ENCODE measurements around the gene AURKAIP1. TPM values are rescaled to one million over a fixed set of nuclear protein-coding genes. Genes with fewer than 3 reads are reported as not detected.
"Not testable (repeated sequence)": the region's sequence is repeated elsewhere in the genome, so short reads cannot be mapped to it uniquely, and the experiment has no call there.

The AURKAIP1 gene
- total and polyA plus RNA-seq, 4 donors: 43.5 to 208 (median 168) TPM

GRCh38 chr1:1371746-1372711 is 3.0 kb downstream of the AURKAIP1 start:
- ATAC-seq (ENCODE audit: insufficient read depth, low FRiP score) (peak; percentile 45), DNase-seq (peak; percentile 47 to 66 (median 47))
- peak overlapping the region in 1 of 2 donors; percentile 6 for H3K27ac ChIP-seq (ENCODE audit: low read depth in 1 of 2, low read length in 1 of 2)
- H3K4me3 ChIP-seq: no peak overlapping the region
- no peak overlapping the region for H3K9ac ChIP-seq (ENCODE audit: insufficient read depth in 1 of 2, low read length in 2 of 2)
- H3K4me1 ChIP-seq (ENCODE audit: control insufficient read depth in 5 of 5, insufficient read depth in 5 of 5, low read length in 5 of 5): peaks cover 0 to 17% (median 7%) of the 10 kb centered on the region in 5 donors
- H3K27me3 ChIP-seq (ENCODE audit: control insufficient read depth in 3 of 3, insufficient read depth in 3 of 3, low read length in 2 of 3): no peaks in the 10 kb centered on the region
- peaks cover 0 to 7% (median 0%) of the 10 kb centered on the region in 4 donors for H3K36me3 ChIP-seq (ENCODE audit: control insufficient read depth in 4 of 4, insufficient read depth in 4 of 4, low read length in 4 of 4)
- H3K9me3 ChIP-seq (ENCODE audit: control insufficient read depth in 4 of 4, insufficient read depth in 3 of 4, low read length in 3 of 4): no peaks in the 10 kb centered on the region
- WGBS, 2 donors: 30 to 33% methylated on average over 26 of the region's 26 CpGs
- TF ChIP-seq CTCF (IDR thresholded peaks at IDR 0.05; ENCODE audit: control extremely low read depth, extremely low read depth): peak; percentile 59

GRCh38 chr1:1371364-1371745 is 3.7 kb downstream of the AURKAIP1 start:
- TF ChIP-seq CTCF (IDR thresholded peaks at IDR 0.05; ENCODE audit: control extremely low read depth, extremely low read depth): no peak
- Histone ChIP-seq H3K9ac (ENCODE audit: insufficient read depth in 1 of 2, low read length in 2 of 2) (no peak overlapping the region), H3K27me3 (ENCODE audit: control insufficient read depth in 3 of 3, insufficient read depth in 3 of 3, low read length in 2 of 3) (no peaks in the 10 kb centered on the region), H3K9me3 (ENCODE audit: control insufficient read depth in 4 of 4, insufficient read depth in 3 of 4, low read length in 3 of 4) (no peaks in the 10 kb centered on the region), H3K27ac (ENCODE audit: low read depth in 1 of 2, low read length in 1 of 2) (no peak overlapping the region), H3K4me1 (ENCODE audit: control insufficient read depth in 5 of 5, insufficient read depth in 5 of 5, low read length in 5 of 5) (peaks cover 0 to 17% (median 7%) of the 10 kb centered on the region in 5 donors), H3K4me3 (no peak overlapping the region), H3K36me3 (ENCODE audit: control insufficient read depth in 4 of 4, insufficient read depth in 4 of 4, low read length in 4 of 4) (peaks cover 0 to 7% (median 0%) of the 10 kb centered on the region in 4 donors)
- ATAC-seq (ENCODE audit: insufficient read depth, low FRiP score) (no peak), DNase-seq (no peak)
- WGBS, 2 donors: 21 to 44% methylated on average over 12 of the region's 12 CpGs

- Histone ChIP-seq H3K4me3 (no peak overlapping the region), H3K36me3 (ENCODE audit: control insufficient read depth in 4 of 4, insufficient read depth in 4 of 4, low read length in 4 of 4) (peaks cover 0 to 7% (median 0%) of the 10 kb centered on the region in 4 donors), H3K9me3 (ENCODE audit: control insufficient read depth in 4 of 4, insufficient read depth in 3 of 4, low read length in 3 of 4) (no peaks in the 10 kb centered on the region), H3K27me3 (ENCODE audit: control insufficient read depth in 3 of 3, insufficient read depth in 3 of 3, low read length in 2 of 3) (no peaks in the 10 kb centered on the region), H3K9ac (ENCODE audit: insufficient read depth in 1 of 2, low read length in 2 of 2) (no peak overlapping the region), H3K27ac (ENCODE audit: low read depth in 1 of 2, low read length in 1 of 2) (no peak overlapping the region), H3K4me1 (ENCODE audit: control insufficient read depth in 5 of 5, insufficient read depth in 5 of 5, low read length in 5 of 5) (peaks cover 0 to 17% (median 5%) of the 10 kb centered on the region in 5 donors)
- TF ChIP-seq CTCF (IDR thresholded peaks at IDR 0.05; ENCODE audit: control extremely low read depth, extremely low read depth): no peak
- ATAC-seq (ENCODE audit: insufficient read depth, low FRiP score) (no peak), DNase-seq (no peak)
- WGBS, 2 donors: 79 to 80% methylated on average over 16 of the region's 16 CpGs
Observed at GRCh38 chr1:1370771-1371300, 4.2 kb downstream of the AURKAIP1 start.

GRCh38 chr1:1370094-1370493 is 4.9 kb downstream of the AURKAIP1 start:
- H3K36me3 ChIP-seq (ENCODE audit: control insufficient read depth in 4 of 4, insufficient read depth in 4 of 4, low read length in 4 of 4); H3K27ac ChIP-seq (ENCODE audit: low read depth in 1 of 2, low read length in 1 of 2); DNase-seq; H3K27me3 ChIP-seq (ENCODE audit: control insufficient read depth in 3 of 3, insufficient read depth in 3 of 3, low read length in 2 of 3); H3K4me3 ChIP-seq; ATAC-seq (ENCODE audit: insufficient read depth, low FRiP score); H3K9ac ChIP-seq (ENCODE audit: insufficient read depth in 1 of 2, low read length in 2 of 2); H3K9me3 ChIP-seq (ENCODE audit: control insufficient read depth in 4 of 4, insufficient read depth in 3 of 4, low read length in 3 of 4): not testable (repeated sequence)
- peaks cover 0 to 17% (median 4%) of the 10 kb centered on the region in 5 donors for H3K4me1 ChIP-seq (ENCODE audit: control insufficient read depth in 5 of 5, insufficient read depth in 5 of 5, low read length in 5 of 5)
- 93 to 95% methylated on average over 14 of the region's 14 CpGs for WGBS, 2 donors
